Measurements from ENCODE around the gene DYNLT5. TPM values are rescaled to one million over a fixed set of nuclear protein-coding genes. Genes with fewer than 3 reads are reported as not detected.

Gene DYNLT5
- total RNA-seq, 1 experiment from 2014 or later: 0.83 TPM

- peaks cover 10 to 11% of the 10 kb centered on the region in 2 experiments for H3K4me1 Mint-ChIP-seq
- Histone ChIP-seq H3K4ac (ENCODE audit: low read depth, low read length) (no peak overlapping the region), H3K79me1 (ENCODE audit: insufficient read depth, low read depth, low read length, poor library complexity, severe bottlenecking) (no peaks in the 10 kb centered on the region), H2BK5ac (ENCODE audit: insufficient read length, low read length) (no peak overlapping the region), H4K8ac (replicated peaks; ENCODE audit: insufficient read length, low read depth, low read length) (no peak overlapping the region), H2AK5ac (ENCODE audit: insufficient read length, low read length) (no peak overlapping the region), H2BK20ac (ENCODE audit: low read depth, low read length, poor library complexity, severe bottlenecking) (no peak overlapping the region), H3K27me3 (ENCODE audit: insufficient read depth, low read length) (no peaks in the 10 kb centered on the region), H3K23me2 (ENCODE audit: insufficient read length, low read depth, low read length, poor library complexity, severe bottlenecking) (no peaks in the 10 kb centered on the region), H3T11ph (ENCODE audit: low read length) (no peak overlapping the region), H3K4me1 (ENCODE audit: insufficient read depth, low read length) (no peaks in the 10 kb centered on the region), H3K14ac (ENCODE audit: insufficient read depth, low read length) (no peak overlapping the region), H3K79me2 (ENCODE audit: insufficient read depth, low read length) (no peaks in the 10 kb centered on the region), H4K5ac (ENCODE audit: insufficient read length, low read depth, low read length) (no peak overlapping the region), H2AFZ (ENCODE audit: low read length) (no peak overlapping the region), H3K4me2 (ENCODE audit: insufficient read depth, insufficient read length, low read length) (no peak overlapping the region), H2BK12ac (ENCODE audit: insufficient read length, low read depth, low read length) (no peak overlapping the region), H3K56ac (ENCODE audit: insufficient read length, low read depth, low read length) (no peak overlapping the region), H3K18ac (ENCODE audit: insufficient read length, low read depth, low read length) (no peak overlapping the region), H2BK120ac (ENCODE audit: low read depth, low read length, poor library complexity, severe bottlenecking) (no peak overlapping the region), H3K9ac (ENCODE audit: extremely low read depth, insufficient read length, low read length) (no peak overlapping the region), H3K23ac (ENCODE audit: insufficient read length, low read depth, low read length) (no peak overlapping the region), H2BK15ac (ENCODE audit: low read depth, low read length) (no peak overlapping the region), H4K20me1 (ENCODE audit: control insufficient read depth, insufficient read depth, insufficient read length) (no peaks in the 10 kb centered on the region), H4K91ac (ENCODE audit: insufficient read length, low read depth, low read length) (no peak overlapping the region), H3K27ac (ENCODE audit: insufficient read length, low read depth, low read length) (no peak overlapping the region), H3K9me3 (ENCODE audit: control insufficient read depth, low read depth, low read length) (no peaks in the 10 kb centered on the region)
- no peak for DNase-seq
- no peaks in the 10 kb centered on the region for H3K36me3 Mint-ChIP-seq (ENCODE audit: insufficient read depth in 1 of 3, low read depth in 3 of 3)
- TF ChIP-seq CTCF (conservative IDR thresholded peaks at IDR 0.05): no peak
- WGBS (ENCODE audit: extremely low coverage, insufficient read length, low lambda C conversion rate): no CpG with 5 or more reads among the region's 1 CpG
- peaks cover 0 to 5% of the 10 kb centered on the region in 2 experiments; a peak in 2 of 5 replicates for H3K9me3 Mint-ChIP-seq
- H3K27me3 Mint-ChIP-seq (ENCODE audit: low read depth): peaks cover 2% of the 10 kb centered on the region
- no peak overlapping the region for H3K4me3 Mint-ChIP-seq
- H3K27ac Mint-ChIP-seq: no peak overlapping the region
These were observed 19.7 kb upstream of the DYNLT5 start for GRCh38 chr1:66732407-66733166.
